Effector CD8-positive, alpha-beta T cell (primary cell): ENCODE data around the gene EDN1.

Experiments used
- DNase-seq: peaks from one replicate; lab custom pipeline; 2025; lab: John Stamatoyannopoulos, UW

Gene EDN1

DNA sequence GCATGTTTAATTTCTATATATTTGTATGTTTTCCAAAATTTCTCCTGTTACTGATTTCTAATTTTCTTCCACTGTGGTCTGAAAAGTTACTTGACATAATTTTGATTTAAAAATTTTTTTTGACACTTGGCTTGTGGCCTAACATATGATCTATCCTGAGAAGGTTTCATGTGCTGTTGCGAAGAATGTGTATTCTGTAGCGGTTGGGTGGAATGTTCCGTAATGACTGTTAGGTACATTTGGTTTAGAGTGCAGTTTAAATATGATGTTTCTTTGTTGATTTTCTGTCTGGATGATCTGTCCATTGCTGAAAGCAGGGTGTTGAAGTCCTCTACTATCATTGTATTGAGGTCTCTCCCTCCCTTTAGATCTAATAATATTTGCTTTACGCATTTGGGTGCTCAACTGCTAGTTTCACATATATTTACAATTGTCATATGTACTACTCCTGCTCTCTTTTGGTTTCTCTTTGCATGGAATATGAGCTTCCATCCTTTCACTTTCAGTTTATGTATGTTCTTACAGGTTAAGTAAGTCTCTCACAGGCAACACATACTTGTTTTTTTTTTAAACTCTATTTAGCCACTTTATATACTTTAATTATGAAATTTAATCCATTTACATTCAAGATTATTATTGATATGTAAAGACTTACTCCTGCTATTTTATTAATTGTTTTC lies 19.5 kb upstream of the EDN1 start:
- no peak for DNase-seq

DNA sequence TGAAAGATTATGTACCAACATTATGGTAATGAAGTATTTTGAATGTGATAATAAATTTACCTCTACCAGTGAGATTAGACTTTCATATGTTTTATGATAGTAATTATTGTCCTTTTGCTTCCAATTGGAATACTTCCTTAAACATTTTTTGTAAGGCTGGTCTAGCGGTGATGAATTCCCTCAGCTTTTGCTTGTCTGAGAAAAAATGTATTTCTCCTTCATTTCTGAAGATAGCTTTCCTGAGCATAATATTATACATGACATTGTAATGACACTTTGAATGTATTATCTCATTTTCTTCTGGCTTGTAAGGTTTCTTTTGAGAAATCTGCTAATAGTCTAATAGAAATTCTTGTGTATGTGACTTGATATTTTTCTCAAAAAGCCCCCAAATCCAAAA lies 18.6 kb upstream of the EDN1 start:
- no peak for DNase-seq

- no peak for DNase-seq
These were observed 18.2 kb upstream of the EDN1 start for GRCh38 chr6:12271997-12272396.

DNA sequence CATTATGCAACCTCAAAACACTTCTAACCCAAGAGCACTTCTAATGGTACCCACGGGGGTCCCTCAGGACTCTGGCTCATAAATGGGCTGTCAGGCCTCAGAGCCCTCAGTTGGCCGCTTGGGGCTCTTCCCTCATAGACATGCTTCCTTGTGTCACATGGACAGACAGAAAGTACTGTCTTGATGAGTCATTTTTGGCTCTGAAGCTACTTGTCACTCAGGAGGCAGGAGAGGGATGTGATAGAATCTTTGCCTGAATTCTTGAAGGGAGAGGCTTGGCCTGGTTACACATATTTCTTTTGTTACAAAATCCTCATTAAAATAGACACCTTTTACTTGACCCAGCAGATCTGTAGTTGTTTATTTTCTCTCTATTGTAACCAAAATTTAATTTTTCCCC lies 15.1 kb upstream of the EDN1 start:
- no peak for DNase-seq

- no peak for DNase-seq
These were observed 13.2 kb upstream of the EDN1 start for GRCh38 chr6:12276930-12277315.

DNA sequence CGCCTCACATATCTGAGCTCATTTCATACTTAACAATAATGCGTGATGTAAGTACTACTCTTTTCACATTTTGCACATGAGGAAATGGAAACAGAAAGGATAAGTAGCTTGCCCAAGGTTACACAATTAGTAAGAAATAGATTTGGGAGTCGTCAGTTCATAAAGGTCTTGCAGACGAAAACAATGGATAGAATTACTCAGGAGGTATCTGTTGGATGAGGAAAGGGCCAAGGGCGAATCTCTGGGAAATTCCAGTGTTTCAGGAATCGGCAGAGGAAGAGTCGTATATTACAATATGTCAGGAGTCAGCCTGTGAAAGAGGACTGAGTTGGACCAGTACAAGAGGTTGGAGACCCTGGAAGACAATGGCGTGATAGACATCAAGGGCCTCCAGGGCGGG lies 12.8 kb upstream of the EDN1 start:
- DNase-seq = no peak

- no peak for DNase-seq
These were observed 11.2 kb upstream of the EDN1 start for GRCh38 chr6:12278915-12279314.

DNA sequence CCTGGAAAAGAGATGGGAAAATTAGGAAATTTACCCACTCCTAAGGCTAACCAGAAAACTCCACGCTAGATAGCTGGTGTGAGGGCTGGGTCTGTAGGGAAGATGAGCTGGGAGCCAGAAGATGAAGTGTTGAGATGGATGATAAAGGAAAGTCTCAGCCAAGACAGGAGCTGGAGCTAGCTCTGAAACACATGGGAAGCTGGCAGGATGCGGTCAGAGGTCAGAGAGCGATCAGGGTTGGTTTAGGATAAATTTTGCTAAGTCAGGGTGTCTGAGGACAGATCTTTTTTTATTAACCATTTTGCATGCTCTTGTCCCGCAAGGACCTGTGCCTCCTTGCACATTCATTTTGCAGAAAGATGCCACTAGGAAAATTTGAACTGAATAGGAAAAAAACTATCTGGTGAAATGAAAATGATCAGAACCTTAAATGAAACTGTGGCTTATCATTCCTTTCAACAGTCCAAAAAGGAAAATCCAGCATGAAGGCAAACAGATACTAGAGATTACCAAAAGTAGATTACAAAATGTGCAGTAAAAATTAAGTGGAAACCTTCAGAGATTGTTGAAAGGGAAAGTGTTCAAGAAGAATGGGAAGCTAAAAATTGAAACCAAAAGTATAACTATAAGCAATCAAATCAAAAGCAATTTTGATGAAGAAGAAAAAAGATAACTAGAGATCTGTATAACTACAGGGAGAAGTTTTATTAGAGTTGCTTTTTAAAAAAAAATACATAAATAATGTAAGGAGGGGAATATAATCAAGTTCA lies 10.7 kb upstream of the EDN1 start:
- DNase-seq = no peak

DNA sequence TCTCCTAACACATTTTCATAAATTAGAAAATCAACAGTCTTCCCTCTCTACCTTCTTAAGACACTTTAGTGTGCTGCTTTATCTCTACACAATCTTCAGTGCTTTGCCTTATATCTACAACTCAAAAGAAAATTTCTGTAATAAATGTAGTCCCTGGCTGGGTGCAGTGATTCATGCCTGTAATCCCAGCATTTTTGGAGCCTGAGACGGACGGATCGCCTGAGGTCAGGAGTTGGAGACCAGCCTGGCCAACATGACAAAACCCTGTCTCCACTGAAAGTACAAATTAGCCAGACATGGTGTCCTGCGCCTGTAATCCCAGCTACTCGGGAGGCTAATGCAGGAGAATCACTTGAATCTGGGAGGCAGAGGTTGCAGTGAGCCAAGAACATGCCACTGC lies 9.7 kb upstream of the EDN1 start:
- no peak for DNase-seq

- DNase-seq = no peak
These were observed 9.3 kb upstream of the EDN1 start for GRCh38 chr6:12280902-12281301.

DNA sequence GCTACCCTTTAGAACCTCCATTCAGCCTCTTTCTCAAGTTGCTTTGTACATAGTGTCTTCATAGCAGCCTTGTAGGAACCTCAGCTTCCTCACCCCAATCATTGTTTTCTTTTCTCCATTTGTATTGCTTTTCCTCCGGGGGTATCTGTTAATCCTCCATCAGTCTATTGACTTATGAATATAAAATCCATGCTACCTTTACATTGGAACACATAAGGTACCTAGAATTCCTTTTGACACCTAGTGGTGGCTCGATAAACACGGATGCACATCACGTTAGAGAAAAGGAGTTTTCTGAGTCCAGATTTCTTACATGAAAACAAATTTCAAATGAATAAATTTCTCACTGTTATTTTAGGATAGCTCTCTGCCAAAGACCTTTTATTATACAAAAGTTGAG lies 6.3 kb upstream of the EDN1 start:
- DNase-seq = no peak

- no peak for DNase-seq
These were observed 3.6 kb upstream of the EDN1 start for GRCh38 chr6:12286373-12287110.

DNA sequence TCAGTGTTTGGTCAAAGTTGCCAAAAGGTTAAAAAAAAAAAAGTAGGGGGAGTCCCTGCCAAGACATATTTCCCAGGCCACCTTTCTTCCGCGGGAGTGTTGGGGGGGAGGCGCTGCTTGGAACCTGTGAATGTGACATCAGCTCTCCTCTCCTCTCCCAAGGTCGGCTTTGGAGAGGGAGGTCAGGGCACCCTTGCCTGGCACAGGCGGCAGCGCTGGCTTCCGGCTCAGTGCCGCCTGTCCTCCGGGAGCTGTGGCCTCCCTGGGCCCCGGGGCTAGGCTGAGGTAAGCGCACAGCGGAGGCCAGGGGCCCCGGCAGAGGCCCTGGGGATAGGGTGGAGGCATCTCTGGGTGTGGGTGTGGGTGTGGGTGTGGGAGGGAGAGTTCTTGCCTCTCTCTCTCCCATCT lies 1.9 kb upstream of the EDN1 start:
- DNase-seq = no peak

DNA sequence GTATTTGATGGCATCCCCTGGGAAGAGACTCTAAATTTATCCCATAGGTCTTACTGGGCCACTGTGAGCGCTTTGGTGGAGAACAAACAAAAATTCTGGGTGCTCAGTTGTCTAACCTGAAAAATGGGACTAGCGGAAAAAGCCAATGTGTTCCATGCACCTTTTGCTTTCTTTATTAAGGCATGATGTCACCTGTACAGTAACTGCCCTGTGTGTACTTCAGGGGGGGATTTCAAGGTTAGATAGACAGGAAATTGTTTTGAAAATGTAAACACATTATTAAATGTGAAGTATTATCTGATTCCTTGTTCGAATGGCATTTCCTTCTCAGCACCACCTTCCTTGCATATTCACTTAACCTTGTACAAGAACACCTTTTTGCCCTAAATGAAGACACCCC lies 1.2 kb upstream of the EDN1 start:
- no peak for DNase-seq

DNA sequence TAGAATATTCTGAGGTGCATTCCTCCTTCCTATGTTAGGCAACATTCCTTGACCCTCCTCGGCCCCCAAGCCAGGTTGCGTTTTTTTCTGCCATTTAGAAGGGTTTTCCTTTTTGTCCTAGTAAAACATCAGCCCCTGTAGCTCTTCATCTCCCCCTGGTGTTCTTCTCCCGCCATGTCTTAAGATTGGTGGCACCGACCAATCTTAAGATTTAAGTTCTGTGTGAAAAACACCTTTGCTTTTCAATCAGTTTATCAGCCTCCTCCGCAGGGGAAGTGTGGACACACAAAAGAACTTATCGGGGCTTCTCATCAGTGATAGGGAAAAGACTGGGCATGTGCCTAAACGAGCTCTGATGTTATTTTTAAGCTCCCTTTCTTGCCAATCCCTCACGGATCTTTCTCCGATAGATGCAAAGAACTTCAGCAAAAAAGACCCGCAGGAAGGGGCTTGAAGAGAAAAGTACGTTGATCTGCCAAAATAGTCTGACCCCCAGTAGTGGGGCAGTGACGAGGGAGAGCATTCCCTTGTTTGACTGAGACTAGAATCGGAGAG lies 719 bp upstream of the EDN1 start:
- DNase-seq = no peak

- DNase-seq = no peak
These were observed 1.1 kb downstream of the EDN1 start for GRCh38 chr6:12291071-12291838.

DNA sequence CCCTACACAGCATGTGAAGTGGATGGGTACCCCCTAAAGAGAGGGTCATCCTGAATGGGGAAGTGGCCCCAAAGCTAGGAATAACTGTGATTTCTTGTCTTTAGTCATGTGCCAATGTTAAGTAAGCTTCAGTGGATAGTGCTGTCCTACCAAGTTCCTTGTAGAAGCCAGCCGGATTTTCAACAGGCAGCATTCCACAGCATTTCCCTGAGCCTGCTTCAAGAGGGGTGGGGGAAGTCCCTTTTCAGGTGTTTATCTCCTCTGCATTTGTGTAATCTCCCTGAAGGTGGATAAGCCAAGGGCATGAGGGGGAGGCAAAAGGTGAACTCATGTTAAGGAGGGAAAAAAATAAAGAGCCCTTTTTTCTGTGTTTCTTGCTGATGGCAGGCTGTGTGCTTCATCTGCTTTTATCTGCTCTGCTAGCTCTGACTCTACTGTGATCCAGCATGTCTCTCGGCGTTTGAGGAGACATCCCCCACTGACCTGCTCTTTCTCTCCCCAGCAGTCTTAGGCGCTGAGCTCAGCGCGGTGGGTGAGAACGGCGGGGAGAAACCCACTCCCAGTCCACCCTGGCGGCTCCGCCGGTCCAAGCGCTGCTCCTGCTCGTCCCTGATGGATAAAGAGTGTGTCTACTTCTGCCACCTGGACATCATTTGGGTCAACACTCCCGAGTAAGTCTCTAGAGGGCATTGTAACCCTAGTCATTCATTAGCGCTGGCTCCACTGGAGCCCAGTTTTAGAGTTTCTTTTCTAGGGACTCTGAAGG lies 1.9 kb downstream of the EDN1 start:
- DNase-seq = no peak

GRCh38 chr6:12293235-12293930 lies 3.2 kb downstream of the EDN1 start:
- DNase-seq = no peak

GRCh38 chr6:12293931-12294807 lies 4.0 kb downstream of the EDN1 start:
- no peak for DNase-seq
